CD4-positive, alpha-beta T cell treated with Interleukin-21 for 1 hour (primary cell): Measurements from ENCODE around the gene ARMC12.

Experiments
- DNase-seq: peaks from one replicate; pipeline ENCODE4 v3.0.0-alpha.2; 2020

Gene ARMC12

DNA sequence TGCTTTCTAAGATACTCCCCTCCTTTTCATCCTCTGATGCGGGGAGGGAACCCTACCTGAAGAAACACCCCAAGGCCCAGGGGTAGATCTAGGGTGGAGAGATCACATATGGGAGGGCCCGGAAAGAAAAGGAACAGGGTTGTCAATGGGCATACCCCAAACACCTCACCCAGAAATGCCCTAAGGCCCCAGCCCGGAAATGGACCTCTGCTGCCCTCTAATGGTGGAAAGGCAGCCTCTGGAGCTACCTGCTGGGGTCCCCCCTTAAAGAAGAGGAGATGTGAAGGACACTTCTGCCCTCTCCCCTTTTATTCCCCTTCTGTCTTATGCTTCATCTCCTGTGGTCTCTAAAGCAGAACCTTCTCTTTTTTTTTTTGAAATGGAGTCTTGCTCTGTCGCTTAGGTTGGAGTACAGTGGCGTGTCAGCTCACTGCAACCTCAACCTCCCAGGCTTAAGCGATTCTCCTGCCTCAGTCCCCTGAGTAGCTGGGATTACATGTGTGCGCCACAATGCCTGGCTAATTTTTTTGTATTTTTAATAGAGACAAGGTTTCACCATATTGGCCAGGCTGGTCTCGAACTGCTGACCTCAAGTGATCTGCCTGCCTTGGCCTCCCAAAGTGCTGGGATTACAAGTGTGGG lies 458 bp upstream of the ARMC12 start:
- DNase-seq, result peak; percentile 89

DNA sequence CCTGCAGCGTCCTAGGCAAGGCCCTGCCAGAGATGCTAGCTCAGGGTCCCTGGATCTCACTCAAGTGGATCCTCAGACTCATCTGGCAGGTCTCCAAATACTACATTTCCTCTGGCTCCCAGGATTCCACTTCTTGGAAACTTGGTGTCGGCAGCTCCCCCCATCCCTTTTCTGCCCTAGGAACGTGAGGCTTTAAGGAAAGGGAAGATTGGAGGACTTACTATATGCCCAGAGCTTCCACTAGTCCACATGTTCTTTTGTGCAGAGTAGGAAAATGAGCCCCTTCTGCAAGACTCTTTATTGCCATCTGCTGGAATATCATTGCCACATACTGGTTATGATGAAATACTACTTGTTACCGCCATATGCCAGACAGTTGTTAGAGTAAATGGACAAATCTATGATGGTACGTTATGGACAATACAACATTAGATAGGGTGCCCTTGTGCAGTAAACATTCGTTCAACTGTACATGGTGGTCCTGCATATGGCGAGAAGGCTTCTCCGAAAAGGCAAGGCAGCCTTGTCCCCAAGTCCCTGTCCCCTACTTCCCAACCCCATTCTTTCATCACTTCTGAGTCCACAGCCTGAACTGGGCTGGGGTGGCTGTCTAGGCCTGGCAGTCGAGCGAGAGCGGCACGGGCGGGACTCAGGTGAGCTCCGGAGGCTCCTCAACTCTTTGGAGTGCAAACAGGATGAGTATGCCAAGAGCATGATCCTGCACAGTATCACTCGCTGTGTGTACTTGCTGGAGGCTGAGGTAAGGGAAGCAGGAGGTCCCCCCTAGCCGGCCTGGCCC lies 780 bp downstream of the ARMC12 start:
- peak; percentile 82 for DNase-seq

- DNase-seq, result no peak
Measured at GRCh38 chr6:35739645-35740524, 3.1 kb downstream of the ARMC12 start.

DNA sequence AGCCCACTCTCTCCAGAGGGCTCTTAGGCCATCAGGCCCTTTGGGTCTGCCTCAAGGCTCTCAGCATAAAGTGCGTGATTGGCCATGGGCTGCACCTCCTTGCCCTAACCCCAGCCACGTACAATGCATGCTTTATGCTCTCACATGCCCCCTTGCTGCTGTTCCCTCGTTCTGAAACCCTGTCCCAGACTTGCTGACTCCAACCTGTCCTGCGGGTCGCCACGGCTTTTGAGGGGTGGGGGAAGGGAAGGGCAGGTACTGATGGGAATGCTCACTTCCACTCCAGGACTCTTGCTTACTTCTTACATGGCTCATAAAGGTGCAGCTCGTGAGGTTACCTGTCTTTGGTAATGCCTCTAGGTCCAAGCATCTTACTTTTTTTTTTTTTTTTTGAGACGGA lies 6.0 kb downstream of the ARMC12 start:
- DNase-seq, result no peak

DNA sequence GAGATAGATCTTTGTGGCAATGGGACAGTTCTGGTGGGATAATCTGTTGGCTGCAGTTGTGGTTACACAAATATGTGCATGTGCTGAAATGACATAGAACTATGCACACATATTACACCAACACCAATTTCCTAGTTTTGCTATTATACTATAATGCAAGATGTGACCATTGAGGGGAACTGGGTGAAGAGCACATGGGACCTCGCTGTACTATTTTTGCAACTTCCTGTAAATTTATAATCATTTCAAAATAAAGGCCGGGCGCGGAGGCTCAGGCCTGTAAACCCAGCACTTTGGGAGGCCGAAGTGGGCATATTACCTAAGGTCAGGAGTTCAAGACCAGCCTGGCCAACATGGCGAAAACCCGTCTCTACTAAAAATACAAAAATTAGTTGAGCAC lies 8.7 kb downstream of the ARMC12 start:
- DNase-seq, result no peak

- no peak for DNase-seq
Measured at GRCh38 chr6:35746516-35746915, 9.7 kb downstream of the ARMC12 start.

DNA sequence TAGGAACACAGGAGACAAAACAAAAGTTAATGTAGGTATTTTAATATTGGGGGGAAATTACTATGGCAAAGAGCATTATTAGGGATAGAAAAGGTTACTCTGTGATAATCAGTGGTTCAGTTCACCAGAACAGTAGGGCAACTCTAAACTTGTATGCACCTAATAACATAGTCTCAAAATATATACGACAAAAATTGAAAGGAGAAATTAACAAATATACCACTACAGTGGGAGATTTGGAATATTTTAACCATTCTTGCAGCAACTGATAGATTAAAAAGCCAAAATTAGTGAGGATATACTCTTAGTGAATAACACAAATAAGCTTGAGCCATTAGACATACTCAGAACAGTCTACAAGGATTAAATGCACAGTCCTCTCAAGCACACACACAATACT lies 11.0 kb downstream of the ARMC12 start:
- no peak for DNase-seq

- no peak for DNase-seq
Measured at GRCh38 chr6:35750557-35750956, 13.7 kb downstream of the ARMC12 start.

- DNase-seq, result no peak
Measured at GRCh38 chr6:35751594-35751993, 14.8 kb downstream of the ARMC12 start.

GRCh38 chr6:35752330-35752729 lies 15.5 kb downstream of the ARMC12 start:
- no peak for DNase-seq

DNA sequence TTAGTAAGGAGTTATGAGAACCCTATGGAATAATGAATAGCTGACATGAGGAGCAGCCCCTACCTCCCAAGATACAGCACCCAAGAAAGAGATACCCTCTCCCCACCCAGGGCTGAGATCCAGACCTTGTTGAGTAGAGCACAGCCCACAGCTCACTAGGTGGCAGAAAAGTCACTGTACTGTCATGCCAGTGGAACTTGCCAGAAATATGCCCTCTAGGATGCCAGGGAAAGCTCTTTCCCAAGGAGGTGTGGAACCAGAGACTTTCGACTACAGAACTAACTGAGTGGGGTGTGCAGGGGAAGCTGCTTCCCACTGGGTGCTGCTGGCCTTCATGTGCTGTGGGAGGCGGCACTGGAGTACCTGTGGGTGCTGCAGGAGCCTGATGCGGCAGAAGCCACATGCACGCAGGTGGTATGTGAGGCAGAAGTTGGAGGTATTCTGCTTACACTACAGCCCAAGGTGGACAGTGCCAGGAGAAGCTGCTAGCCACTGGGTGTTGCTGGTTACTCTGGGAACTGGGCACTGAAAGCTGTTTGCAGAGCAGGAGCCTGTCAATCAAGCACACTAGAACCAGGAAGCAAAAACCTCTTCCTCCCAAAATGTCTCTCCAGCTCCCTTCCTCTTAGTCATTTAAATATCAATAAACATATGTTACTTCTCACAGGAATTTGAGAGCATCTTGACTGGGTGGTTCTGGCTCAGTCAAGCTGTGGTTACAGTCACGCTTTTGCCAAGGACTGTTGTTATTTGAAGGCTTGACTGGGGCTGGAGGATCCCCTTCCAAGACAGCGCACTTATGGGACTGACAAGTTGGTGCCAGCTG lies 17.8 kb downstream of the ARMC12 start:
- DNase-seq, result no peak

DNA sequence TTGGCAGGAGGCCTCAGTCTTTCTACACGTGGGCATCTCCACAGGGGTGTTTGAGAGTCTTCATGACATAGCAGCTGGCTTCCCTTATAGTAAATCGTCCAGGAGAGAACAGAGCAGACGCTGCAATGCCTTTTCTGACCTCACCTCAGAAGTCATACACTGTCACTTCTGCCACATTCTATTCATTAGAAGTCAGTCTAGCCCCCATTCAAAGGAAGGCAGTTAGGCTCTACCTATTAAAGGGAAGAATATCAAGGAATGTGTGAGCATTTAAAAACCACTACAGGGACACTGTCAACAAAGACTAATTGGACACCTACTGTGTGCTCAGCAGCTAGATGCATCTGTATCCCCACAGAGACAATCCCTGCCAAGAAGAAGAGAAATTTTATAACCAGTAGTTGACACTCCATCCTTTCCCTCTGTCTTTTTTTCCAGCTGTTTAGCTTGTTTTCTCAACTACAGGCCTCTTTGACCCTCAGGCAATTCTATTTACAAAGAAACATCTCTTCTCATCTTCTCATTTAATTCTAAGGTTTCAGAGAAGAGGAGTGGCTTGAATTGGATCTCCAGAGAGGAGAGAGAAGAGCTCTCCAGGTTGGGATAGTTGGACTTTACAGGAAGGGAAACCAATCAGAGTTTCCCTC lies 18.6 kb downstream of the ARMC12 start:
- DNase-seq, result no peak

DNA sequence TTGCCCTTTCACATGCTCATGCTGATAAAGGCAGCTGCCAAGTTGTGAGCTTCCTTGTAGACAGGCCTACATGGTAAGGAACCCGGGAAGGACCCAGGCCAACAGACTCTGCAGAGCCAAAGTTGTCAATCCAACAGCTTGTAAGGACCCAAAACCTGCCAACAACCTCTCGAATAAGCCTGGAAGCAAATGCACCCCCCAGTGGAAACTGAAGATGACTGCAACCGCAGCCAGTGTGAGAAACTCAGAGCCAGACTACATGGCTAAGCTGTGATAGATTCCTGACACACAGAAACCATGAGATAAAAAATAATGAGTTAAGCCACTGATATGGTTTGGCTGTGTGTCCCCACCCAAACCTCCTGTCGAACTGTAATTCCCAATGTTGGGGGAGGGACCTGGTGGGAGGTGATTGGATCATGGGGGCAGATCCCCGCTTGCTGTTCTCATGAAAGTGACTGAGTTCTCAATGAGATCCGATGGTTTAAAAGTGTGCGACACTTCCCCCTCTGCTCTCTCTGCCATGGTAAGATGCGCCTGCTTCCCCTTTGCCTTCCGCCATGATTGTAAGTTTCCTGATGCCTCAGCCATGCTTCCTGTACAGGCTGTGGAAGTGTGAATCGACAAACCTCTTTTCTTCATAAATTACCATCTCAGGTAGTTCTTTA lies 20.8 kb downstream of the ARMC12 start:
- DNase-seq, result peak; percentile 12

DNA sequence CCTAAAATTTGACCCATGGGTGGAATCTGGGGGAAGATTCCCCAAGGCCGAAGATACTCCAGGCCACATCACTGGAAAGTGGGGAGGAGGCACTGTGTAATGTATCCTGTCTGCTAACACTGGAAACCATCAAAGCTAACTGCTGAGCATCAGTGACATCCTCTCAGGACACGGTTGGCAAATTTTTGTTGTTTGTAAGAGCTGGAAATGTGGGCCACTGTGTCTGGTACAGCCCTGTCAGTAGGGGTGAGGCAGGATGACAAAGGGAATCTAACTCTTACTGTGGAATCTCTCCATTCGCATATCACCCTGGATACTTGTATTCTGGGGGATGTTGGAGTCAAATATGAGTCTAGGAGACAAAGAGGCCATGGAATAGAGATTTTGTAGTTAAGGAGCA lies 22.6 kb downstream of the ARMC12 start:
- DNase-seq, result no peak

DNA sequence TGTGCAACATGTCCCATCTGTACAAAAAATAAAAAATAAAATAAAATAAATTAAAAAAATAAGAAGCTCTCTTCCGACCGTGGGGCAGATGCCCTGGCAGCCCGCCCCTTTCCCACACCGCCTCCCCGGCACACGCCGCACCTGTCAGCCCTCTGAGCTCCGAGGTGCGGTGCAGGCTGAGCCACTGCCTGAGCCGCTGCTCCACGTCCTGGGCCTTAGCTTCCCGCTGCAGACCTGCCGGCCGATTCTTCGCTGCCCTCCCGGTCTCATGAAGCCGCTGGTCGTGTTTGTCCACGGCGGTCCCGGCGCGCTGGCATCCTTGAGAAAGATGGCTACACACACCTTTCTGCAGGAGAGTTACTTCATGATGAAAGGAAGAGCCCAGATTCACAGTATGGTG lies 28.9 kb downstream of the ARMC12 start:
- no peak for DNase-seq

GRCh38 chr6:35769211-35769610 lies 32.4 kb downstream of the ARMC12 start:
- DNase-seq, result no peak

- DNase-seq, result no peak
Measured at GRCh38 chr6:35771343-35771627, 34.5 kb downstream of the ARMC12 start.

- no peak for DNase-seq
Measured at GRCh38 chr6:35774116-35774794, 37.4 kb downstream of the ARMC12 start.

- DNase-seq, result no peak
Measured at GRCh38 chr6:35775031-35775430, 38.2 kb downstream of the ARMC12 start.

GRCh38 chr6:35776364-35777215 lies 39.8 kb downstream of the ARMC12 start, which contains the start of gene CLPSL2:
Gene CLPSL2 (plus strand): TSS chr6:35776598. CDS start chr6:35776619, 21 bp downstream.
- DNase-seq, result no peak
